Upper lobe of left lung (tissue), 6 donors: ENCODE results near the gene RAB38. TPM values are rescaled to one million over a fixed set of nuclear protein-coding genes. Genes with fewer than 3 reads are reported as not detected.

Experiments used
- ATAC-seq, 2 donors: fragments of 200-7000 bp; cut with Tn5 transposase; one replicate each; pipeline ENCODE4 v1.9.1; 2022; ENCODE audit warnings: mild to moderate bottlenecking in 2 of 2, moderate library complexity in 2 of 2; ENCODE audit not compliant: low FRiP score in 2 of 2
- DNase-seq, 2 donors: peaks; one replicate each; pipeline ENCODE4 v3.0.0-alpha.2; 2019 to 2020
- H3K27ac ChIP-seq, 4 donors: fragments of 200-600 bp; sonication (generic); one replicate each; pipeline ENCODE4 v1.5.1; 2016 to 2019
- H3K27me3 ChIP-seq, 4 donors: fragments of 200-600 bp; sonication (generic); one replicate each; pipeline ENCODE4 v1.5.1; 2017 to 2019
- H3K36me3 ChIP-seq, 4 donors: fragments of 200-600 bp; sonication (generic); one replicate each; pipeline ENCODE4 v1.5.1; 2016 to 2019
- H3K4me1 ChIP-seq, 4 donors: fragments of 200-600 bp; sonication (generic); one replicate each; pipeline ENCODE4 v1.5.1; 2018 to 2019
- H3K4me3 ChIP-seq, 4 donors: fragments of 200-600 bp; sonication (generic); one replicate each; pipeline ENCODE4 v1.5.1; 2017 to 2019; ENCODE audit warnings: mild to moderate bottlenecking in 2 of 4, moderate library complexity in 1 of 4
- H3K9me3 ChIP-seq, 4 donors: fragments of 200-600 bp; sonication (generic); one replicate each; pipeline ENCODE4 v1.5.1; 2018 to 2019
- CTCF ChIP-seq, 6 experiments: fragments of 450-650 bp in 4 of 6; fragments of 200-600 bp in 2 of 6; sonication (generic) in 2 of 6; IDR thresholded peaks; one replicate each; pipeline ENCODE4 v1.5.1; 2016 to 2019; ENCODE audit warnings: antibody characterized with exemption in 6 of 6
- EP300 ChIP-seq, 4 donors: sonication (generic); formaldehyde crosslinking; IDR thresholded peaks; one replicate each; pipeline ENCODE4 v1.5.1; 2017; ENCODE audit warnings: antibody characterized with exemption in 4 of 4, control low read depth in 2 of 4
- POLR2A ChIP-seq, 4 donors: fragments of 450-650 bp; IDR thresholded peaks; one replicate each; pipeline ENCODE4 v1.5.1; 2016 to 2017; ENCODE audit warnings: antibody characterized with exemption in 4 of 4, mild to moderate bottlenecking in 2 of 4
- POLR2AphosphoS5 ChIP-seq, 2 donors: sonication (generic); formaldehyde crosslinking; IDR thresholded peaks; one replicate each; pipeline ENCODE4 v1.5.1; 2017; ENCODE audit warnings: antibody characterized with exemption in 2 of 2
- WGBS, 2 donors: methylation state at CpG; one replicate each; pipeline ENCODE4 v1.1.5; 2017 to 2018; 5-methylcytosine and 5-hydroxymethylcytosine counted together
- total RNA-seq, 6 donors: library from RNA; depleted of rRNA in 4 of 6; stranded (reverse); fragments of >200 nt in 4 of 6; gene quantifications; one replicate each; pipeline versions ENCODE4 v1.1.0 to v1.2.1, GENCODE V29; 2016 to 2021
- donor health status: DM: no; HTN: no; CAD: no; lungs with moderate emphysema.
- donor health status: DM: no; HTN: yes; CAD: no; lungs with severe emphysema.

RAB38 gene
- total RNA-seq, 6 donors from 2014 or later: 6.3 to 10.6 (median 7.1) TPM; not detected in 1

DNA sequence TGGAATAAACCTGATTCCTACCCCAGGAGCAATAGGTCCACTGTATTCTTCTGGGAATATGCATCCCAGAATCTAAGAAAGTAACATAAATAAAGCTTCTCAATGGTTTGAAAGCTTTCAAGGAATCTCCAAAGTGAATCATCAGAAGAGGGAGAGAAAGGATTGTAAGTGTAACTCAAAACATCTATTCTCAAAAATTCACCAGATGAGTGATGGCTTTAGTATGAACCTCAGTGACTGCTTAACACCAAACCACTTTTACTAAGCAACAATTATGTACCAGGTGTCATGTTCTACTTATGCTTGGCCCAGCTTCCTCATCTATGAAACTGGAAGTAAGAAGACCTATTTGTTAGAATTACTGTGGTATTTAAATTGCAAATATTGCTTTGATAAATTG is 7.4 kb downstream of the RAB38 start:
- DNase-seq (no peak), ATAC-seq (no peak)
- Histone ChIP-seq H3K27me3 (no peaks in the 10 kb centered on the region), H3K4me3 (no peak overlapping the region), H3K4me1 (peaks cover 0 to 2% (median 0%) of the 10 kb centered on the region in 4 donors), H3K27ac (no peak overlapping the region), H3K36me3 (no peaks in the 10 kb centered on the region), H3K9me3 (no peaks in the 10 kb centered on the region)
- TF ChIP-seq POLR2A (IDR thresholded peaks at IDR 0.05) (no peak), POLR2AphosphoS5 (IDR thresholded peaks at IDR 0.05) (no peak), EP300 (IDR thresholded peaks at IDR 0.05) (no peak), CTCF (IDR thresholded peaks at IDR 0.05) (no peak)

- DNase-seq (no peak), ATAC-seq (no peak)
- no peak overlapping the region for H3K27ac ChIP-seq
- H3K36me3 ChIP-seq: no peaks in the 10 kb centered on the region
- no peaks in the 10 kb centered on the region for H3K4me1 ChIP-seq
- TF ChIP-seq POLR2A (IDR thresholded peaks at IDR 0.05): no peak
- no peak for TF ChIP-seq EP300 (IDR thresholded peaks at IDR 0.05)
- TF ChIP-seq POLR2AphosphoS5 (IDR thresholded peaks at IDR 0.05): no peak
- no peak for TF ChIP-seq CTCF (IDR thresholded peaks at IDR 0.05)
- no peaks in the 10 kb centered on the region for H3K9me3 ChIP-seq
- H3K27me3 ChIP-seq: no peaks in the 10 kb centered on the region
- WGBS, 2 donors: 54 to 67% methylated on average over 1 of the region's 1 CpG
- H3K4me3 ChIP-seq: no peak overlapping the region
These were observed 10.2 kb downstream of the RAB38 start for GRCh38 chr11:88164806-88165585.

DNA sequence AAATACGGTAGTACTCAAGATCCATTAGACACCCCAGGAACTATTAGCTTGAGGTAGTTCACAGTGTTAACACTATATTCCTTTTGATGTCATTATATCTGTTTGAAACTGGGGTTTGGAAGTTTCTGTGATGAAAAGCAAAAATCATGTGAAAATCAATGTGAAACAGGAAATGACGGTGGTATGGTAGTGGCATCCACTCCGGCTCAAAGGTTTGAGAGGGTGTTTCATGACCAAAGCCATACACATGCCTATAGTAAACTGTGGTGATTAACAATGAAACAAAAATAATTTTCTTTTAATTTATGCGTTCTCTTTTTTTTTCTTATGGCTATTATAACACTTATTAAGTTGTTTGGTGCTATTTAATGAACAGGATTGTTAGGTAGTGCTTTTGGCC is 10.9 kb downstream of the RAB38 start:
- H3K9me3 ChIP-seq: no peaks in the 10 kb centered on the region
- DNase-seq: no peak

DNA sequence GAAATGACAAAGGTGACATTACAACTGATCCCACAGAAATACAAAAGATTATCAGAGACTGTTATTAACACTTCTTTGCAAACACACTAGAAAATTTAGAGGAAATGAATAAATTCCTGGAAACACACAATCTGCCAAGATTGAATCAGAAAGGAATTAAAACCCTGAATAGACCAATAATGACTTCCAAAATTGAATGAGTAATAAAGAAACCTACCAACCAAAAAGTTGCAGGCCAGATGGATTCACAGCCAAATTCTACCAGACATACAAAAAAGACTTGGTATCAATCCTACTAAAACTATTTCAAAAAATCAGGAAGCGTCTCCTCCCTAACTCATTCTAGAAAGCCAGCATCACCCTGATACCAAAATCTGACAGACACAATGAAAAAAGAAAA is 17.2 kb downstream of the RAB38 start:
- no peak for TF ChIP-seq POLR2A (IDR thresholded peaks at IDR 0.05)
- no peak for TF ChIP-seq CTCF (IDR thresholded peaks at IDR 0.05)
- no peak for TF ChIP-seq EP300 (IDR thresholded peaks at IDR 0.05)
- H3K4me3 ChIP-seq: no peak overlapping the region
- peaks cover 0 to 10% (median 2%) of the 10 kb centered on the region in 4 donors for H3K9me3 ChIP-seq
- H3K27ac ChIP-seq: no peak overlapping the region
- no peaks in the 10 kb centered on the region for H3K4me1 ChIP-seq
- WGBS, 2 donors: 79 to 91% methylated on average over 1 of the region's 1 CpG
- no peak for ATAC-seq
- DNase-seq: no peak
- no peaks in the 10 kb centered on the region for H3K36me3 ChIP-seq
- no peaks in the 10 kb centered on the region for H3K27me3 ChIP-seq

More for the DNA sequence above, 10.9 kb downstream of the RAB38 start:
- TF ChIP-seq POLR2AphosphoS5 (IDR thresholded peaks at IDR 0.05) (no peak), EP300 (IDR thresholded peaks at IDR 0.05) (no peak), CTCF (IDR thresholded peaks at IDR 0.05) (no peak), POLR2A (IDR thresholded peaks at IDR 0.05) (no peak)
- no peak overlapping the region for H3K4me3 ChIP-seq
- H3K27me3 ChIP-seq: no peaks in the 10 kb centered on the region
- H3K4me1 ChIP-seq: no peaks in the 10 kb centered on the region
- ATAC-seq: no peak
- no peak overlapping the region for H3K27ac ChIP-seq
- no peaks in the 10 kb centered on the region for H3K36me3 ChIP-seq
- WGBS, 2 donors: 81 to 83% methylated on average over 4 of the region's 4 CpGs

DNA sequence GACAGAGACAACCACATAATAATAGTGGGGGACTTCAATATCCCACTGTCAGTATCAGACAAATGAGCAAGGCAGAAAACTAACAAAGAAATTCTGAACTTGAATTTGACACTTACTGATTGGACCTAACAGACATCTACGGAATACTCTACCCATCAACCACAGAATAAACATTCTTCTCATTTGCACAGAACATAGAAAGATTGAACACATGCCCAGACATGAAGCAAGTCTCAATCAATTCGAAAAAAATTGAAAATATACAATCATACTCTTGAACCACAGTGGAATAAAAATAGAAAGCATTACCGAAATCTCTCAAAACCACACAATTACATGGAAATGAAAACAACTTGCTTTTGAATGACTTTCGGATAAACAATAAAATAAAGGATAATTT is 17.9 kb downstream of the RAB38 start:
- no peak for DNase-seq

More for the DNA sequence above, 17.9 kb downstream of the RAB38 start:
- Histone ChIP-seq H3K27me3 (no peaks in the 10 kb centered on the region), H3K4me3 (no peak overlapping the region), H3K9me3 (peaks cover 0 to 10% (median 2%) of the 10 kb centered on the region in 4 donors), H3K36me3 (no peaks in the 10 kb centered on the region), H3K27ac (no peak overlapping the region), H3K4me1 (no peaks in the 10 kb centered on the region)
- TF ChIP-seq EP300 (IDR thresholded peaks at IDR 0.05) (no peak), POLR2AphosphoS5 (IDR thresholded peaks at IDR 0.05) (no peak), POLR2A (IDR thresholded peaks at IDR 0.05) (no peak), CTCF (IDR thresholded peaks at IDR 0.05) (no peak)
- WGBS, 2 donors: 72 to 81% methylated on average over 4 of the region's 4 CpGs
- no peak for ATAC-seq
